Heart left ventricle (tissue), 13 donors: ENCODE measurements around the gene ATP5PB.

Experiments
- POLR2A ChIP-seq, 2 donors: fragments of 450-650 bp; IDR thresholded peaks; one replicate each; pipeline ENCODE4 v1.6.1; 2017; ENCODE audit warnings: antibody characterized with exemption in 2 of 2, mild to moderate bottlenecking in 2 of 2, moderate library complexity in 2 of 2
- TF ChIP-seq, protein P1 (sequence below), 12 donors: fragments of 200-600 bp; sonication (generic) in 4 of 12; IDR thresholded peaks; one replicate each; pipeline versions ENCODE4 v1.5.0 to v1.8.0; 2018 to 2022; ENCODE audit warnings: antibody characterized with exemption in 12 of 12, mild to moderate bottlenecking in 5 of 12
- donor health status: ischemic (EF 13 %, LVEDD 7.1; RV severe dilation, severe dysfunction).
- donor health status: DM: no; HTN: yes; CAD: no.
- donor health status: DM: no; HTN: no; CAD: no.
- donor health status: ischemic (EF 25% LVEDD 6.9; RV normal size, moderate dysfunction).
- donor health status: ischemic (EF 25% LVEDD 5.7; RV mildly dilated, moderate dysfunction).
- donor health status: ischemic (EF 35%, LVEDD 5.7; RV mildly dilated, moderate dysfunction).
- donor health status: nonischemic (EF 11% LVEDD 7.7; RV severe dilation, severe dysfunction).
- donor health status: DM: yes; HTN: yes; CAD: no.
- donor health status: PGD.
- donor health status: ischemic (EF 29% LVEDD 5.4; RV normal size, mild dysfunction).
- donor health status: nonischemic (EF 23%, LVEDD 6.1; RV moderate dilation, normal function).

- TF ChIP-seq, protein P1, sequence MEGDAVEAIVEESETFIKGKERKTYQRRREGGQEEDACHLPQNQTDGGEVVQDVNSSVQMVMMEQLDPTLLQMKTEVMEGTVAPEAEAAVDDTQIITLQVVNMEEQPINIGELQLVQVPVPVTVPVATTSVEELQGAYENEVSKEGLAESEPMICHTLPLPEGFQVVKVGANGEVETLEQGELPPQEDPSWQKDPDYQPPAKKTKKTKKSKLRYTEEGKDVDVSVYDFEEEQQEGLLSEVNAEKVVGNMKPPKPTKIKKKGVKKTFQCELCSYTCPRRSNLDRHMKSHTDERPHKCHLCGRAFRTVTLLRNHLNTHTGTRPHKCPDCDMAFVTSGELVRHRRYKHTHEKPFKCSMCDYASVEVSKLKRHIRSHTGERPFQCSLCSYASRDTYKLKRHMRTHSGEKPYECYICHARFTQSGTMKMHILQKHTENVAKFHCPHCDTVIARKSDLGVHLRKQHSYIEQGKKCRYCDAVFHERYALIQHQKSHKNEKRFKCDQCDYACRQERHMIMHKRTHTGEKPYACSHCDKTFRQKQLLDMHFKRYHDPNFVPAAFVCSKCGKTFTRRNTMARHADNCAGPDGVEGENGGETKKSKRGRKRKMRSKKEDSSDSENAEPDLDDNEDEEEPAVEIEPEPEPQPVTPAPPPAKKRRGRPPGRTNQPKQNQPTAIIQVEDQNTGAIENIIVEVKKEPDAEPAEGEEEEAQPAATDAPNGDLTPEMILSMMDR (IDR thresholded peaks at IDR 0.05): no peak
- TF ChIP-seq POLR2A (IDR thresholded peaks at IDR 0.05): no peak
These were observed 48.3 kb downstream of the ATP5PB start for GRCh38 chr1:111497592-111497991.
